HepG2 (cell line): ENCODE data around the gene GNB4. TPM values are rescaled to one million over a fixed set of nuclear protein-coding genes. Genes with fewer than 3 reads are reported as not detected.

Experiments used
- ATAC-seq: fragments of 200-7000 bp; cut with Tn5 transposase; 3 replicates; pipeline ENCODE4 v1.9.1; 2020; ENCODE audit warnings: mild to moderate bottlenecking, moderate library complexity
- BruUV-seq: library from RNA; stranded (reverse); fragments of 400-500 nt; replicated peaks from 2 replicates; lab custom pipeline; 2021; lab: Mats Ljungman, UMichigan
- CTCF ChIA-PET: fragments of 300-600 bp; formaldehyde crosslinking; extraction: SDS; loops from one replicate; lab custom pipeline; 2021; ENCODE audit warnings: low total read pairs, inconsistent platforms, low intra/inter-chr PET ratio; lab: Yijun Ruan, JAX
- POLR2A ChIA-PET: fragments of 350-600 bp; sonication (Branson Sonifier 250); formaldehyde crosslinking; loops from one replicate; lab custom pipeline; 2020; ENCODE audit warnings: antibody characterized with exemption, inconsistent platforms; lab: Yijun Ruan, JAX
- DNase-seq: peaks from one replicate; pipeline ENCODE4 v3.0.0-alpha.2; 2015; ENCODE audit warnings: low spot score
- FAIRE-seq: peaks from 3 replicates; lab custom pipeline; 2011; peaks lifted over from hg19 to GRCh38; lab: Jason Lieb, UNC
- H2AFZ ChIP-seq: one replicate; pipeline ENCODE4 v1.6.1; 2011; ENCODE audit warnings: low read length, inconsistent platforms
- H3K27ac ChIP-seq: fragments of 300-600 bp; 3 replicates; pipeline ENCODE4 v1.8.0; 2011; ENCODE audit warnings: mixed run types, mild to moderate bottlenecking, mixed read lengths, low read length, inconsistent platforms; ENCODE audit not compliant: insufficient read depth; ENCODE audit errors: extremely low read length
- H3K27me3 ChIP-seq, 2 experiments: fragments of 200-600 bp in 1 of 2; 2 replicates in 1 of 2; 3 replicates in 1 of 2; pipeline versions ENCODE4 v1.6.0 to v1.8.0; 2011; ENCODE audit warnings: low read length in 2 of 2, mild to moderate bottlenecking in 2 of 2, moderate library complexity in 2 of 2, inconsistent platforms in 1 of 2; ENCODE audit not compliant: insufficient read depth in 2 of 2, control insufficient read depth in 1 of 2
- H3K36me3 ChIP-seq, 2 experiments: fragments of 200-600 bp in 1 of 2; replicated peaks in 1 of 2; 2 replicates in 1 of 2; 3 replicates in 1 of 2; pipeline versions ENCODE4 v1.5.1 to v1.8.0; 2011; ENCODE audit warnings: low read length in 2 of 2, inconsistent platforms in 1 of 2; ENCODE audit not compliant: insufficient read depth in 2 of 2, control insufficient read depth in 1 of 2
- H3K4me1 ChIP-seq: 2 replicates; pipeline ENCODE4 v1.5.1; 2012; ENCODE audit warnings: low read length, inconsistent platforms; ENCODE audit not compliant: insufficient read depth
- H3K4me2 ChIP-seq: 2 replicates; pipeline ENCODE4 v1.6.0; 2011; ENCODE audit warnings: low read depth, low read length, inconsistent platforms
- H3K4me3 ChIP-seq, 3 experiments: fragments of 200-600 bp in 1 of 3; sonication (generic), shearing (Covaris generic) in 1 of 3; replicated peaks in 1 of 3; 2 replicates each; pipeline ENCODE4 v1.5.1; 2011 to 2016; ENCODE audit warnings: low read length in 3 of 3, inconsistent platforms in 2 of 3, low read depth in 2 of 3, mild to moderate bottlenecking in 2 of 3, control low read depth in 1 of 3, mixed read lengths in 1 of 3; ENCODE audit not compliant: insufficient read depth in 1 of 3
- H3K79me2 ChIP-seq: one replicate; pipeline ENCODE4 v1.6.1; 2011; ENCODE audit warnings: low read length, inconsistent platforms; ENCODE audit not compliant: insufficient read depth
- H3K9ac ChIP-seq: 2 replicates; pipeline ENCODE4 v1.6.0; 2011; ENCODE audit warnings: mild to moderate bottlenecking, low read depth, low read length, inconsistent platforms; ENCODE audit not compliant: insufficient read depth
- H3K9me3 ChIP-seq: 2 replicates; pipeline ENCODE4 v1.5.1; 2012; ENCODE audit warnings: mild to moderate bottlenecking, low read length
- H4K20me1 ChIP-seq: 2 replicates; pipeline ENCODE4 v1.6.0; 2011; ENCODE audit warnings: inconsistent platforms, mild to moderate bottlenecking, low read length, moderate library complexity; ENCODE audit not compliant: insufficient read depth
- HMG20B ChIP-seq: conservative IDR thresholded peaks from 2 replicates; pipeline ENCODE4 v1.6.1; 2016; ENCODE audit warnings: missing genetic modification reagents, missing compliant biosample characterization
- ISX ChIP-seq: sonication (generic); formaldehyde crosslinking; conservative IDR thresholded peaks from 2 replicates; pipeline ENCODE4 v1.5.0; 2020; ENCODE audit warnings: missing genetic modification reagents
- KAT8 ChIP-seq: IDR thresholded peaks from 2 replicates; pipeline ENCODE4 v1.6.1; 2016; ENCODE audit warnings: missing genetic modification reagents, missing compliant biosample characterization
- KDM5A ChIP-seq: fragments of 200-600 bp; sonication (generic); IDR thresholded peaks from 2 replicates; pipeline ENCODE4 v1.7.0; 2018; ENCODE audit warnings: antibody characterized with exemption, mild to moderate bottlenecking, low read length, borderline replicate concordance
- ONECUT2 ChIP-seq: sonication (generic); formaldehyde crosslinking; IDR thresholded peaks from 2 replicates; pipeline ENCODE4 v1.4.0; 2020; ENCODE audit warnings: missing genetic modification reagents
- RAD51 ChIP-seq: fragments of 450-650 bp; IDR thresholded peaks from 2 replicates; pipeline ENCODE4 v1.6.1; 2016; ENCODE audit warnings: borderline replicate concordance
- RCOR2 ChIP-seq: IDR thresholded peaks from 2 replicates; pipeline ENCODE4 v1.6.1; 2016; ENCODE audit warnings: missing biosample characterization, missing genetic modification reagents
- SP140L ChIP-seq: sonication (generic); formaldehyde crosslinking; IDR thresholded peaks from 2 replicates; pipeline ENCODE4 v1.4.0; 2020; ENCODE audit warnings: missing genetic modification reagents, borderline replicate concordance
- TEAD2 ChIP-seq: sonication (generic); formaldehyde crosslinking; IDR thresholded peaks from 2 replicates; pipeline ENCODE4 v1.9.0; 2021; ENCODE audit warnings: missing genetic modification reagents
- ZNF343 ChIP-seq: sonication (generic); formaldehyde crosslinking; IDR thresholded peaks from 2 replicates; pipeline ENCODE4 v1.4.0; 2020; ENCODE audit warnings: mild to moderate bottlenecking, missing genetic modification reagents
- ZNF546 ChIP-seq: sonication (generic); formaldehyde crosslinking; conservative IDR thresholded peaks from 2 replicates; pipeline ENCODE4 v1.8.1; 2023; ENCODE audit warnings: mild to moderate bottlenecking, missing genetic modification reagents
- ZNF549 ChIP-seq: sonication (generic); formaldehyde crosslinking; IDR thresholded peaks from 2 replicates; pipeline ENCODE4 v1.5.0; 2020; ENCODE audit warnings: missing genetic modification reagents
- ZNF660 ChIP-seq: sonication (generic); formaldehyde crosslinking; IDR thresholded peaks from 2 replicates; pipeline ENCODE4 v1.5.1; 2020; ENCODE audit warnings: mild to moderate bottlenecking, low read depth, missing genetic modification reagents, borderline replicate concordance
- WGBS: methylation state at CpG from one replicate; pipeline ENCODE4 v1.1.6; 2017; ENCODE audit warnings: low lambda C conversion rate; 5-methylcytosine and 5-hydroxymethylcytosine counted together
- in situ Hi-C: cut with HindIII; loops from 2 replicates; pipeline ENCODE4 v1.10.0; 2017; ENCODE audit warnings: low pct_unique_long_range_greater_than_20kb; ENCODE audit not compliant: extremely low pct_ligation_motif_present
- intact Hi-C: fragments of 100-400 bp; cut with micrococcal nuclease; formaldehyde crosslinking; loops from one replicate; pipeline ENCODE4 v1.10.0; 2022; ENCODE audit not compliant: unreplicated experiment
- polyA plus RNA-seq, 8 experiments: library from polyadenylated mRNA; depleted of rRNA in 3 of 8; stranded (reverse) in 7 of 8; unstranded in 1 of 8; fragments of >200 nt; fragmentation: Illumina TruSeq in 4 of 8; extraction: Trizol in 4 of 8; gene quantifications; 2 replicates each; pipeline versions ENCODE4 v1.2.1 to v1.2.3, GENCODE V29; 2011 to 2016; ENCODE audit warnings: low read depth in 4 of 8, missing spikeins in 1 of 8, mixed read lengths in 1 of 8; ENCODE audit not compliant: insufficient read depth in 1 of 8
- total RNA-seq, 5 experiments: library from RNA; depleted of rRNA; stranded (reverse); fragments of >200 nt; fragmentation: Illumina TruSeq; extraction: Trizol; gene quantifications; 2 replicates each; pipeline ENCODE4 v1.2.3, GENCODE V29; 2016; ENCODE audit warnings: low read depth in 1 of 5
- TF ChIP-seq, protein P1 (sequence below): sonication (generic); formaldehyde crosslinking; conservative IDR thresholded peaks from 2 replicates; pipeline ENCODE4 v1.8.1; 2023; ENCODE audit warnings: missing genetic modification reagents
- TF ChIP-seq, protein P2 (sequence below): sonication (generic); formaldehyde crosslinking; IDR thresholded peaks from 2 replicates; pipeline ENCODE4 v1.5.0; 2020; ENCODE audit warnings: missing genetic modification reagents
- TF ChIP-seq, protein P3 (sequence below): sonication (generic); formaldehyde crosslinking; IDR thresholded peaks from 2 replicates; pipeline ENCODE4 v1.4.0; 2020; ENCODE audit warnings: low read depth, mild to moderate bottlenecking, missing genetic modification reagents
- TF ChIP-seq, protein P4 (sequence below): sonication (generic); formaldehyde crosslinking; IDR thresholded peaks from 2 replicates; pipeline ENCODE4 v1.4.0; 2020; ENCODE audit warnings: missing genetic modification reagents
- TF ChIP-seq, protein P5 (sequence below): IDR thresholded peaks from 2 replicates; pipeline ENCODE4 v1.6.1; 2016

The GNB4 gene
- total and polyA plus RNA-seq, 2 of the 13 experiments (the other 11 are each of a cell fraction or from before 2014, with no cell fraction given): 0.07 to 0.13 TPM

DNA sequence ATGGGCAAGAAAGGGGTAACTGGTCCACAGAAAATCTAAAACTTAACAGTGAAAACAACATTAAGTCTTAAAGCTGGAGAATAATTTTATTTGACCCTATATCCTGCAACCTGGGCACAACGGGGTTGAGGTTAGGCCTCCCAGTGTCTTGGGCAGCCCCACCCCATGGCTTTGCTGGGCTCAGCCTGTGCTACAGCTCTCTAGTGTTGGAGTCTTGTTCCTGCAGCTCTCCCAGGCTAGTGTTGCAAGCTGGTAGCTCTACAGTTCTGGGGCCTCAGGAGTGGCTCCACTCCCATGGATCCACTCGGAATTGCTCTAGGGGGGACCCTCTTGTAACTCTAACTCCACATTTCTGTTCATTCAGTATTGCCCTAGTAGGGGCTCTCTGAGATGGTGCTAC lies 24.9 kb upstream of the GNB4 start:
- Histone ChIP-seq H3K4me2 (no peak overlapping the region), H3K9me3 (no peaks in the 10 kb centered on the region), H3K79me2 (no peaks in the 10 kb centered on the region), H3K9ac (no peak overlapping the region), H3K4me1 (no peaks in the 10 kb centered on the region), H3K4me3 (no peak overlapping the region), H3K36me3 (no peaks in the 10 kb centered on the region), H4K20me1 (no peaks in the 10 kb centered on the region), H3K27ac (no peak overlapping the region), H3K27me3 (no peaks in the 10 kb centered on the region), H2AFZ (no peak overlapping the region)
- 0% methylated on average over 2 of the region's 2 CpGs for WGBS
- ATAC-seq (peak; percentile 90), DNase-seq (no peak), FAIRE-seq (no peak)
- ChIA-PET CTCF (no interaction called here), POLR2A (no interaction called here)
- in situ Hi-C loops (no loop called here), intact Hi-C loops (no loop called here)
- TF ChIP-seq, protein P1, sequence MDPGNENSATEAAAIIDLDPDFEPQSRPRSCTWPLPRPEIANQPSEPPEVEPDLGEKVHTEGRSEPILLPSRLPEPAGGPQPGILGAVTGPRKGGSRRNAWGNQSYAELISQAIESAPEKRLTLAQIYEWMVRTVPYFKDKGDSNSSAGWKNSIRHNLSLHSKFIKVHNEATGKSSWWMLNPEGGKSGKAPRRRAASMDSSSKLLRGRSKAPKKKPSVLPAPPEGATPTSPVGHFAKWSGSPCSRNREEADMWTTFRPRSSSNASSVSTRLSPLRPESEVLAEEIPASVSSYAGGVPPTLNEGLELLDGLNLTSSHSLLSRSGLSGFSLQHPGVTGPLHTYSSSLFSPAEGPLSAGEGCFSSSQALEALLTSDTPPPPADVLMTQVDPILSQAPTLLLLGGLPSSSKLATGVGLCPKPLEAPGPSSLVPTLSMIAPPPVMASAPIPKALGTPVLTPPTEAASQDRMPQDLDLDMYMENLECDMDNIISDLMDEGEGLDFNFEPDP (CRISPR knock-in tag): no peak
- TF ChIP-seq RCOR2 (no peak), ISX (CRISPR knock-in tag) (no peak), KDM5A (no peak), HMG20B (CRISPR knock-in tag) (no peak), ZNF660 (CRISPR knock-in tag) (no peak), ONECUT2 (CRISPR knock-in tag) (no peak), ZNF546 (CRISPR knock-in tag) (no peak), TEAD2 (CRISPR knock-in tag) (no peak), ZNF343 (CRISPR knock-in tag) (no peak), RAD51 (no peak), KAT8 (CRISPR knock-in tag) (no peak), ZNF549 (no peak), SP140L (no peak)
- TF ChIP-seq, protein P2, sequence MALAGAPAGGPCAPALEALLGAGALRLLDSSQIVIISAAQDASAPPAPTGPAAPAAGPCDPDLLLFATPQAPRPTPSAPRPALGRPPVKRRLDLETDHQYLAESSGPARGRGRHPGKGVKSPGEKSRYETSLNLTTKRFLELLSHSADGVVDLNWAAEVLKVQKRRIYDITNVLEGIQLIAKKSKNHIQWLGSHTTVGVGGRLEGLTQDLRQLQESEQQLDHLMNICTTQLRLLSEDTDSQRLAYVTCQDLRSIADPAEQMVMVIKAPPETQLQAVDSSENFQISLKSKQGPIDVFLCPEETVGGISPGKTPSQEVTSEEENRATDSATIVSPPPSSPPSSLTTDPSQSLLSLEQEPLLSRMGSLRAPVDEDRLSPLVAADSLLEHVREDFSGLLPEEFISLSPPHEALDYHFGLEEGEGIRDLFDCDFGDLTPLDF (CRISPR knock-in tag): no peak
- TF ChIP-seq, protein P3, sequence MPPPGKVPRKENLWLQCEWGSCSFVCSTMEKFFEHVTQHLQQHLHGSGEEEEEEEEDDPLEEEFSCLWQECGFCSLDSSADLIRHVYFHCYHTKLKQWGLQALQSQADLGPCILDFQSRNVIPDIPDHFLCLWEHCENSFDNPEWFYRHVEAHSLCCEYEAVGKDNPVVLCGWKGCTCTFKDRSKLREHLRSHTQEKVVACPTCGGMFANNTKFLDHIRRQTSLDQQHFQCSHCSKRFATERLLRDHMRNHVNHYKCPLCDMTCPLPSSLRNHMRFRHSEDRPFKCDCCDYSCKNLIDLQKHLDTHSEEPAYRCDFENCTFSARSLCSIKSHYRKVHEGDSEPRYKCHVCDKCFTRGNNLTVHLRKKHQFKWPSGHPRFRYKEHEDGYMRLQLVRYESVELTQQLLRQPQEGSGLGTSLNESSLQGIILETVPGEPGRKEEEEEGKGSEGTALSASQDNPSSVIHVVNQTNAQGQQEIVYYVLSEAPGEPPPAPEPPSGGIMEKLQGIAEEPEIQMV (CRISPR knock-in tag): no peak
- TF ChIP-seq, protein P4, sequence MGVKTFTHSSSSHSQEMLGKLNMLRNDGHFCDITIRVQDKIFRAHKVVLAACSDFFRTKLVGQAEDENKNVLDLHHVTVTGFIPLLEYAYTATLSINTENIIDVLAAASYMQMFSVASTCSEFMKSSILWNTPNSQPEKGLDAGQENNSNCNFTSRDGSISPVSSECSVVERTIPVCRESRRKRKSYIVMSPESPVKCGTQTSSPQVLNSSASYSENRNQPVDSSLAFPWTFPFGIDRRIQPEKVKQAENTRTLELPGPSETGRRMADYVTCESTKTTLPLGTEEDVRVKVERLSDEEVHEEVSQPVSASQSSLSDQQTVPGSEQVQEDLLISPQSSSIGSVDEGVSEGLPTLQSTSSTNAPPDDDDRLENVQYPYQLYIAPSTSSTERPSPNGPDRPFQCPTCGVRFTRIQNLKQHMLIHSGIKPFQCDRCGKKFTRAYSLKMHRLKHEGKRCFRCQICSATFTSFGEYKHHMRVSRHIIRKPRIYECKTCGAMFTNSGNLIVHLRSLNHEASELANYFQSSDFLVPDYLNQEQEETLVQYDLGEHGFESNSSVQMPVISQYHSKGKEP (CRISPR knock-in tag): no peak
- TF ChIP-seq, protein P5, sequence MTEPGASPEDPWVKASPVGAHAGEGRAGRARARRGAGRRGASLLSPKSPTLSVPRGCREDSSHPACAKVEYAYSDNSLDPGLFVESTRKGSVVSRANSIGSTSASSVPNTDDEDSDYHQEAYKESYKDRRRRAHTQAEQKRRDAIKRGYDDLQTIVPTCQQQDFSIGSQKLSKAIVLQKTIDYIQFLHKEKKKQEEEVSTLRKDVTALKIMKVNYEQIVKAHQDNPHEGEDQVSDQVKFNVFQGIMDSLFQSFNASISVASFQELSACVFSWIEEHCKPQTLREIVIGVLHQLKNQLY (CRISPR knock-in tag): no peak
- BruUV-seq: no TSS peak
